GM18868 (cell line): Measurements from ENCODE around the gene SUCLG1.
"Not testable (repeated sequence)": the region's sequence is repeated elsewhere in the genome, so short reads cannot be mapped to it uniquely, and the experiment has no call there.

Source experiments
- ATAC-seq: cut with Tn5 transposase; IDR thresholded peaks from one replicate; pipeline ENCODE4 v1.9.1; 2021; ENCODE audit warnings: mild to moderate bottlenecking, moderate library complexity; ENCODE audit not compliant: unreplicated experiment

The SUCLG1 gene

DNA sequence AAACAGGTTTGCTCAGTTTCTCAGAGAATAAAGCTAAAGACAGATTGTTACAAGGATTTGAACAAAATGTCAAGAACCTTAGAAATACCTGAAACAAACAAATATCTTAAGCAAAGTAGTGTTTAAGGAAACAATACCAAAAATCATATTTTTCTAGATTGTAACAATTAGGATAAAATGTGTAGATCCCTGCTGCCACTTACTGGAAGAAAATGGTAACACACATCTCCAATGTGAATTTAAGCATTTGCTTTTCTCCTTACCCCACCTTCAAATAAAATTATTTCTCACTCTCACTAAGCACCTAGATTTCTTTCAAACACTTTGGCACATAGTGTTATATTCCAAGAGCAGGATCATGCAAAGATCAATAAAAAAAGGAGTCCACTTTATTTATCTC is 34.9 kb downstream of the SUCLG1 start:
- no peak for ATAC-seq

DNA sequence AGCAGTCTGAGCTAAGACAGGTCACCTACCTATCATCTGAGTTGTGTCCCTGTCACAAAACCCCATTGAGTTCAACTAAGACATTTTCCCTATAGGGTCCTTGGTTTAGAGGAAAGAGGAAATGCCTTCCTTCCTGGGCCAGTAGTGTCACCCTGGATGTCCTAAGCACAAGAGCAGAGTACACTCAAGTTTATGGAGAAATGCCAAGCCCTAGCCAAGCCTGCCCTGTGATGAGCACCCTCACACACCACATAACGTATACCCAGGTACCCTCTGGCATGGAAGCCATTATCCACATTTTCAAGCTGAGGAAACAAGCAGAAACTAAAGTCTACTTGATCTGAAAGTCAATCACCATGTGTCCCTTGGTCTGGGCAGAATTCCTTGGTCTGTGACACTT is 37.3 kb downstream of the SUCLG1 start:
- no peak for ATAC-seq

GRCh38 chr2:84421197-84421596 is 37.9 kb downstream of the SUCLG1 start:
- no peak for ATAC-seq

GRCh38 chr2:84417453-84418145 is 41.5 kb downstream of the SUCLG1 start:
- ATAC-seq, result no peak

DNA sequence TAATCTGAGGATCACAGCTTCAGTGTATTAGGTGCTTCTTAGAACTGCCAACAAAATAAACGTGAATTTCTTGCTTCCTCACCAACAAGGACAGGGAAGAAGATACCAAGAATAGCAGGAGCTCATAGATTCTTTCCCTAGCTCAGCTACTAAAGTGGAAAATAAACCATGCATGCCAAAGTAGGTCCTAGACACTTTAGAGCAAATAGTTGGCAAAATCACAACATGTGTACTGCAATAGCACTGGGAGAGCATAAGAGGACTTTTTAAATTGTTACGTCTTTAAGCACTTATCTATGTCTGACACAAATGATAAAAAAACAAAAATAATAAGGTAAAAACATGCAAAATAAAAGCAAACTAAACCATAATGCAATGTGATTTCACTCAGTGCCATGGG is 49.5 kb downstream of the SUCLG1 start:
- no peak for ATAC-seq

DNA sequence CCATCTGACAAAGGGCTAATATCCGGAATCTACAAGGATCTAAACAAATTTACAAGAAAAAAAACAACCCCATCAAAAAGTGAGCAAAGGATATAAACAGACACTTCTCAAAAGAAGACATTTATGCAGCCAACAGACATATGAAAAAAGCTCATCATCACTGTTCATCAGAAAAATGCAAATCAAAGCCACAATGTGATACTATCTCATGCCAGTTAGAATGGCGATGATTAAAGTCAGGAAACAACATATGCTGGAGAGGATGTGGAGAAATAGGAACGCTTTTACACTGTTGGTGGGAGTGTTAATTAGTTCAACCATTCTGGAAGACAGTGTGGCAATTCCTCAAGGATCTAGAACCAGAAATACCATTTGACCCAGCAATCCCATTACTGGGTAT is 57.0 kb downstream of the SUCLG1 start:
- not testable (repeated sequence) for ATAC-seq

- not testable (repeated sequence) for ATAC-seq
These were observed 59.2 kb downstream of the SUCLG1 start for GRCh38 chr2:84399839-84400238.

DNA sequence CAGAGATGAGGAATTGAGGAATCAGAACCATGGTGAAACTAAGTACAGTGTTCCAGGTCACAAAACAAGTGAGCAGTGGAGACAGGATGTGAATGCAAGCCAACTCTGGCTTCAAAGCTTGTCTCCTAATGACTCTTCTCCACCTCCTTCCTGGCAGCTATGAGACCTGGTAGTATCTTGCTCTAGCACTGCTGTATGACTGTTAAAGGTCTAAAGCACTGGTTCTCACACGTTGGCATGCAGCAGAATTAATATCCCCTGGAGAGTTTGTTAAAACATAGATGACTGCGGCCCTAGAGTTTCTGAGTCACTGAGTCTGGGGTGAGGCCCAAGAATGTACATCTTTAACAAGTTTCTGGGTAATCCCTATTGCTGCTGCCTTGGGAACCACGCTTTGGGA is 63.3 kb downstream of the SUCLG1 start:
- ATAC-seq, result no peak

DNA sequence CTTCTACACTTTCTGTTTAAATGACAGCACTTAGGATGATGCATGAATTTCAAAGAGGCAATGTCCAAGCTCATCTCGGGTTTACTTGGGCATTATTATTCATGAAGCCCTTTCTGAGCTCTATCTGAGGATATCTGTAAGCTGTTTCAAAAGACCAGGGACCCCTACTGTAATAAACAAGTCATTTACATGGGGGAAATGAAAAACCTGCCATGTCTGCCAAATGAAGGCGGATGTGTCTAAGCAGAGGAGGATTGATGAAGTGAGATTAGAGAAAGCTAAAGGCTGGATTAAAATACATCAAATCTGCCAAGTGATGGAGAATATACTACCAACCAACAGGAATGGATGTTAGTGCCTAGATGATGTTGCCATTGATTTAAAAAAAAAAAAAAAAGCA is 64.5 kb downstream of the SUCLG1 start:
- ATAC-seq, result no peak

DNA sequence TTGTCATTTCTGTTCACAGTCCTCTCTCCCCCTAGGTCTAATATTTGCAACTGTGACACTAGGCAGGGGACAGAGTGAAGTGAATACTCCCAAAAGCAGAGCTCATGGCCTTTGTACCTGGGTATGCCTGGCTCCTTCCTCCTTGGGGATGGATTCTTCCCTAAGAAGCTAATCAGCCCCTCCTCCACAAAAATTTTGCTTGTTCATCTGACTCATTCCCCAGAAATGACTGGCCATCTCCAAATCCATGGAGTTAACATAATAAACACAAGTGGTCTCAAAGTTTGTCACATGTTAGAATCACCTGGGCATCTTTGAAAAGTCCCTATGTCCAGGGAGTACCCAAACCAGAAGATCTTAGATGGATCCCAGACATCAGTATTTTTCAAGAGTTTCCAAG is 65.3 kb downstream of the SUCLG1 start:
- ATAC-seq, result no peak

- ATAC-seq, result no peak
These were observed 69.3 kb downstream of the SUCLG1 start for GRCh38 chr2:84389794-84390193.

DNA sequence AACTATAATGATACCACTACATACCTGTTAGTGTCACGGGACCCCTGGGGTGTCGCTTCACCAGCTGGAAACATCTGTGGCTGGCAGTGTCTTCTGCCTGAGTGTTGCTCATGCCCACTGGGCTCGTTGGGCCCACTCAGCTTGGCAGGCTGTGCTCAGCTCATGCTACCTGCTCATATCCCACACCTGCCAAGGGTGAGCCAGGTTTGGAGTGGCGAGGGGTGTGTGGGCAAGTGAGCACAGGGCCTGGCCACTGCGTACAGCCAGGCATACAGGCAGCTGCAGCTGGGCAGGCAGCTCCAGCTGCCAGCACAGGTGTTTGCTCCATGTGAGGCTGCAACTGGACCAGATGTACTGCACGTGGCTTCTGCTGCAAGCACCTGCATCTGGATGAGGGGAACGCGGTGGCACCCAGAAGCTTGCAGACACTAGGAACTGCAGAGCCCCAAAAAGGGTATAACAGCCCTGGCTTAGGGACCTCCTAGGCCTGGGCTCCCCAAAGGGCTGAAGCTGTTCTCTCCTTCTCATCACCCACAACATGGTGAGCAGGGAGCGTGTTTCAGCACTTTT is 70.1 kb downstream of the SUCLG1 start:
- ATAC-seq, result no peak

GRCh38 chr2:84388133-84388532 is 70.9 kb downstream of the SUCLG1 start:
- no peak for ATAC-seq

GRCh38 chr2:84386336-84387040 is 72.6 kb downstream of the SUCLG1 start:
- ATAC-seq, result no peak

GRCh38 chr2:84383271-84383670 is 75.8 kb downstream of the SUCLG1 start:
- ATAC-seq, result no peak

DNA sequence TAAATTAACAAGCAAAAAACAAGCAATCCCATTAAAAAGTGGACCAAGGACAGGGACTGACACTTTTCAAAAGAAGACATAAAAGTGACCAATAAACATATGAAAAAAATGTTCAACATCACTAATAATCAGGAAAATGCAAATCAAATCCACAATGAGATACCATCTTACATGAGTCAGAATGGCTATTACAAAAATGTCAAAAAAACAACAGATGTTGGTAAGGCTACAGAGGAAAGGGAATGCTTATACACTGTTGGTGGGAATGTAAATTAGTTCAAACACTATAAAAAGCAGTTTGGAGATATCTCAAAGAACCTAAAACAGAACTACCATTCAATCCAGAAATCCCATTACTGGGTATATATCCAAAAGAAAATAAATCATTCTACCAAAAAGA is 78.2 kb downstream of the SUCLG1 start:
- ATAC-seq, result no peak

- no peak for ATAC-seq
These were observed 80.1 kb downstream of the SUCLG1 start for GRCh38 chr2:84378960-84379359.

GRCh38 chr2:84375020-84375419 is 84.1 kb downstream of the SUCLG1 start:
- ATAC-seq, result no peak

DNA sequence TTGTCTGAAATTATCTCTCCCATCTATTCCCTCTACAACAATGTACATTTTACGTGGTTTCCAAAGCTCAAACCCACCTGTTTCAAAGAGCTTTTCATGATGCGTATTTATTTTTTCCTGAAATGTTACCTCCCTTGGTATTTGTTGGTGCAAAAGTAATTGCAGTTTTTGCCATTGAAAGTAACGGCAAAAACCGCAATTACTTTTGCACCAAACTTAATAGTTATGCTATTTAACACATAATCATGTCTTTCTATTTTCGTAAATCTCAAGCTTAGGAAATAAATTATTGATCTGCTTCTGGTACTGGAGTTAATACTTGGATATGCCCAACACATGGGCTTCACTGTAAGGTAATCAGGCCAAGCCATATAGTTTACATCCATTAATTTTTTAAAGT is 85.2 kb downstream of the SUCLG1 start:
- ATAC-seq, result no peak
